SKM-1 (cell line): ENCODE data around the gene PAPPA.

Experiments
- DNase-seq: peaks from one replicate; lab custom pipeline; 2025; ENCODE audit not compliant: unreplicated experiment; lab: John Stamatoyannopoulos, UW

Gene PAPPA

DNA sequence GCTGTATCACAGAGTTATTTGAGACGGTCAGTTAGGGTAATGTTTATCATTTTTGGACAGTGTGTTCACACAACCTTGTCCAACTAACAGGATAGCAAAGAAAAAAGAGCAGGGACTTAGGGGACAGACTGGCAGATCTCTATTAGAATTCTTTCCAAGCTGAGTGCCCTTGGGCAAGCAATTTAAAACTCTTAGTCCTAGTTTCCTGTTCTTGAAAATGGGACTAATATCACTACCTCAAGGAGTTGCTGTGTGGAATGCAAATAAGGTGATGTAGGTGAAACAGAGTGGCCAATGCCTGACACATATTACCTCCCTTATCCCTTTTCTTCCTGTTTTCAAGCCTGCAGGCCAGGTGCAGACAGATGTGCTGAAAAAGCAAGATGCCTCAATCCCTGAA is 186.7 kb downstream of the PAPPA start:
- DNase-seq: no peak

DNA sequence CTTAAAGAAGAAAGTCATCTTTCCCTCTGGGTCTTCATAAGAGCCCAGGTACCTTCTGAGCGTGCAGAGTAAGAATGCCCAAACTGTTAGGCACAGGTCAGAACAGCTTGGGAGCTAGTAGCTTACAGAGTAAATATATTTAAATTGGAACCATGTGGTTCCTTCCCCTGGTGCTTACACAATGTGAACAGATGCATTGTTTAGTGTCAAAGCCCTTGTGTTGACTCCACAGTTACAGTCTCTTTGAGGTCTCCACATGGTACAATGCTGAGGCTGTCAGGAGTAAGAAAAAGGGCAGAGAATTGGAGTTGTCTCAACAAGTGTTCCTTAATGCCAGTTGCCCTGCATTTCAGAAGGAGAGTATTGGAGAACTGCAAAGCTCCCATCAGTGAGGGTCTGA is 188.5 kb downstream of the PAPPA start:
- no peak for DNase-seq

DNA sequence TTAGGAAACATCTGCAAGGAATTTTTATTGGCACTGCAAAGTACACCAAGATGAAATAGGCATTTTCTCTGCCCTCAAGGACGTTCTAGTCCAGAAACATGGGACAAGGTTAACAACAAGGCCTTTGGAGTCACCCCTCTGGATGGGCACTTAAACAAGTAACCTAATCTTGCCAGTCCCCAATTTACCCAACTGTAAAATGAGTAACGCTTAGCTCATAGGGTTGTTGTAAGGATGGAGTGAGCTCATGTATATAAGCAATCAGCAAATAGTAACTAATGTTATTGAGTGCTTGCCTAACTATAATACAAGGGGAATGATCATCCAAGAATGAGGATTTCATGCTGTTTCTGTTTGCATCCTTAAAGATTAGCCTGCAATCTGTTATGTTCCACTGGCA is 189.3 kb downstream of the PAPPA start:
- DNase-seq: no peak

DNA sequence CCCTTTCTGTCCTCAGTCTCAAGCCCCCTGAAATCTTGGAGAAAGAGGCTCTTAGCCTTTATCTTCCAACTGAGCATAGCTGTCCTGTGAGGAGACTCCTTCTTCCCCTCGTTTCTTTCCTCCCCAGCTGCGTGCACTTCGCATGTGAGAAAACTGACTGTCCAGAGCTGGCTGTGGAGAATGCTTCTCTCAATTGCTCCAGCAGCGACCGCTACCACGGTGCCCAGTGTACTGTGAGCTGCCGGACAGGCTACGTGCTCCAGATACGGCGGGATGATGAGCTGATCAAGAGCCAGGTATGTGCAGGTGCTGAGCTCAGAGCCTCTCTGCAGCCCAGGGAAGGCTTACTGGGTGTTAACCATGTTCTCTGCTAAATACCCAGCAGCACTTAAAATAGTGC is 190.8 kb downstream of the PAPPA start:
- DNase-seq: no peak

DNA sequence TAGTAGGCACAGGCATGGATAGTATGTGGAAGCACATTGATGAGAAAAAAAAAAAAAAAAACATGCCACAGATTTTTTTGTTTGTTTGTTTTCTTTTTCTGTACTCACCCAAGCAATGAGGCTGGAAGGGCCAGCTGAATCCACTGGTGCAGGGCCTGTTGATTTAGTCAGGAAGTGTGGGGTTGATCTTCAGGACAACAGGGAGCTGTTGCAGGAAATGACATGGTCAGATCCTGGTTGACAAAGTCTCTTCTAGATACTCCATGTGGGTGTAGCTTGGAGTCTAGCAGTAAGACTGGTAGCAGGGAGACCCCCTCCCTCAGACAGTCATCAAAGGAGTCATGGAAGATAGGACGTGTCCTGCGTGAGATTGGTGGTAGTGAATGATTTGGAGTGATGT is 191.8 kb downstream of the PAPPA start:
- DNase-seq: no peak

DNA sequence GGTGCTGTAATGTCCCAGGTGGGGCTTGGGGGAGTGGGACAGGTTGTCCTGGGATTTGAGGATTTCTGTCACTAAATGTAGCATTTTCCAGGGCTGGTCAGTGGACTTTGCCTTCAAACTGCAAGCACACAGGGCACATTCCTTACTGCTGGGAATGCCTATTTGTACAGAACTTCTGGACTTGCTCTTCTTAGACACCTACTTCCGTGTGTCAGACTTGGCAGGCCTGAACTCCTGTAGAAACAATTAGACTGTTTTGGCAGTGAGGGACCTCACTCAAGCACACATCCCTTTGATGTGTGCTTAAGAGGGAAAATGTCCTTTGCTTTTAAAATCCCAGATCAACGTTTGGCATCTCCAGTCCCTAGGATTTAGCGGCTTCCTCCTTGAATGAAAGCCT is 192.2 kb downstream of the PAPPA start:
- no peak for DNase-seq

DNA sequence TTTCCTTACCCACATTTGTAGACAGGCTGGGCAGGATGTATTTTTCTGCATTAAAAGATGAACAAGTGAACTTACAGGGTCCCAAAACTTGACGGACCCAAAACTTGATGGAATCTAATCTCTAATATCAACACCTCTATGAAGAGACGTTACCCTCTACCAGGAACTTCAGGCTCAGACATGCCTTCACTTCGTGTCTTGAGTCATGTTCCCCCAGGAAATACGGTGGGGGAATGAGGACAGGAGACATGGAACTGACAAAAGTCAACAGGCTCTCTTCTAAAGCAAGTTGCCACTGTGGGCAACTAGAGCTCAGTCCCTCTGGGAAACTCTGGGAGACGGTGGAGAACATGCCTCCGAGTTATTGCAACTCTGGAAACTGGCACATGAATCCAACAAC is 196.1 kb downstream of the PAPPA start:
- no peak for DNase-seq

DNA sequence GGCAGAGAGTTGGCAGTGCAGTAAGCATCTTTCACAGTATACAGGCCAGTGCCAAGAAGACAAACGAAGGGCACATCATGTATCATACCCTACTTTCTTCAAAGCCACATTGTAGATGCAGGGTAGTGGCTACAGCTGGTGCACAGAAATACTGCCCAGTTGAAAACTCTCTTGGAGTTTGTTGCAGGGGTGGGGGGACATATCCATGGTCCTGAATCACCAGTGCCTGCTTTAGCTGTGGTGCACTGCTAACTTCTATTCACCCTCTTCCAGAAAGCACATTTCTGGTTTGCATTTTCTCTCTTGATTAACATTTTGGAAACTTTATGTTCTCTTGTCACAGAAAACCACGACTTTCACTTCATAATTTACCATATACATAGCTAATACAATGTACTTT is 196.6 kb downstream of the PAPPA start:
- no peak for DNase-seq

DNA sequence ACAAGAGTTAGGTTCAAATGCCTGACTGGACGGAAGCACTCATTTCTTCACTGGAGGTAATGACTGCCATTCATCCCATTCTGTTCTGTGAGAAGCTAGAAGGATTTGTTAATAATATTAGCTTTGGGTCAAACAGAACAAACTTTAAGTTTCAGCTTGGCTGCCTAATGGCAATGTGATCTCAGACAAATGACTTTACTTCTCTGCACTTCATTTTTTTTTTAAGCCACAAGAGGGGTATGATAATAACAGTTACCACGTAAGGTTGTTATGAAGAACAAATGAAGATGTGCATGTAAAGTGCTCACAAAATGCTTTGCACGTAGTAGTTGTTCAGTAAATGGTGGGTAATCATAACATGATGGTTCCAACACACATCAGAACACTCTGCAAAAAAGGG is 199.4 kb downstream of the PAPPA start:
- DNase-seq: no peak

DNA sequence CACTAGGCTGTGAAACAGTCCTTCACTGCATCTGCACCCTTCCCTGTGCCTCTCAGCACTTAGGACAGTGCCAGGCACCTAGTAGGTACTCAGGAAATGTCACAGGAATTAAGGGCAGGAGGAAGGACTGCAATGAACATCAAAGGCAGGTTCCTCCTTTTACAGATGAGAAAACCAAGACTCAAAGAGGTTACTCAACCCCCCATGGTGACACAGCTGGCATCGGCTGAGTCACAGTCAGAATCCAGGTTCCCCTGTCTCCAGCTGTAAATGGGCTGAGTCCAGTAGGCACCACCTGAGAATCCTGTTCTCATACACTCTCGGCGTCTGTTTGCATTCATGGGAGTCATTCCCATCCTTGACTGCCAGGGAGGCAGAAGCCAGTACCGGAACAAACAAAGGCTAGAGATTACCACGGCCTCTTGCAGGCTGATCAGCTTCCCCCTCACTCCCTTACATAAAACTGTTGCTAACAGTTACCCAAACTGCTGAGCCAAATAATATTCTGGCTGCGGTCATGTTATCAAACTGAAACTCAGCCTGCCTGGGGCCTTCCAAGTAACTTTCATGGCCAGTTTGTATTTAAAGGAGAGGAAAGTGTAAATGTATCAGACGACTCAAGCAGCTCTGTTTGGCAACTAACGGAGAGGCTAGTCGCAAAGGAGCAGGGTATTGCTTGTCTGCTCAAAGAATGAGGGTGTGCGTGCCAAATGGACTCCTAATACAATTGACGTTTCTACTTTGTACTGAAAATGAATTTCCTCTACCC is 201.7 kb downstream of the PAPPA start:
- DNase-seq: no peak

DNA sequence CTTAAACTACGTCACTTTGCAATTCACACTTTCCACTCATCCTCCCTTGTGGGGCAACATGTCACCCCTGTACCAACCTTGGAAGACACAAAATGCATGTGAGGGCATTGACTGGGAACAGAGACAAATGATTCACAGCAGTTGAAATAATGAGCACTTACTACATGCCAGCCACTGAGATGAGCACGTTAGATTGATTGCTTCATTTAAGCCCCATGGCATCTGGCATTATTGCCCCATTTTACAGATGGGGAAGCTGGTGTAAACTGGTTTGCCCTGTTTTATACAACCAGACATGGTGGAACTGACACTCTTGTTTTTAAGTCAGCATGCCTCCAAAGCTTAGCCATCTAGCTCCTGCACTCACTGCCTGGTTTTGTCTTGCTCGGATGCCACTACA is 204.7 kb downstream of the PAPPA start:
- DNase-seq: no peak

DNA sequence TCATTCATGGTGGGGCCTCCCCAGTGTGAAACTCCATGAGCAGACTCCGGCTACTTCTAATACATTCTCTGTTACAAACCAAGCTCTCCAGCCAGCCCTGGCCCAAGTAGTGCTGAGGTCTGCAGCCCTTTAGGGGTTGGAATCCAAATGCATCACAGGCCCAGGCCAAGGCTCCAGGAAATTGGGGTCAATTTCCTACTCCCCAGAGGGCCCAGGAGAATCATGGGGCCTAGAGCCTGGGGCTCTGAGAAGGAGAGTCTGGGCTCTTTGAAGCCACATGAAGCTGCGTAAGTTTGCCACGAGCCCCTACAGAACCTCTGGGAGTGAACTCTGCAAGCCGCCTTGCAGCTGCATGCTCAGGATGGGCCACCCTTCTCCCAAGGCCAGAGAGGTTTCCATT is 206.4 kb downstream of the PAPPA start:
- no peak for DNase-seq

DNA sequence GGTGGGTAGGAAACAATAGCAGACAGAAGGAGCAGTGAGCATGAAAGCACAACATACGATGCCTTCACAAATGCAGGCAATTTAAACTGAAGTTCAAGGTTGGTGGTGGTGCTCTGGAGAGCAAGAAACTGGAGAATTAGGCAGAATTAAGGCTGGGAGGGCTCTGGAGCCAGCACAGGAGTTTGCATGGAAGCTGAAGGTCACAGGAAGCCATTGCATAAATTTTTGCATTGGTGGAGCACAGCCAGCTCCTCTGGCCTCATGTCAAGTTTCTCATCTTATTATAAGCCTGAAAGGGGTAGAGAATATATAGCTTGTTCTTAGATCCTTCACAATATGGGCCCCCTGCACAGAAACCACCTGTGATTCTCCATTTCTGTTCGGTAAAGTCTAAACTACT is 207.4 kb downstream of the PAPPA start:
- no peak for DNase-seq

DNA sequence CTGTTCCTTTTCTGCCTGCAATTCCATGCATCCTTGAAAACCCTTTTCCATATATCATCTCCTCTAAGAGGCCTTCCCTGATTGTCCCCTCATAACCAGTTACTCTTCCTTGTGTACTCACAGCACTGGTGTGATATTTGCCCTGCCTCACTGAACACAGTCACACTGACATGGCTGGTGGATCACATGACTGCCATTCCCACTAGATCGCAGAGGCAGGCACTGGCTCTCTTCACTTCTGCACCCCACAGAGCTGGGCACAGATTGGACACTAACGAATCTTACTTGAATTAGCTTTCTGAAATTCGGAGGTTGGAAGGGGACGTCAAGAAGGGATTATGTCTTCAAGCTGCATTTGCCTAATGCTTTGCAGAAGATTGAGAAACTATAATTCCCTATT is 208.0 kb downstream of the PAPPA start:
- DNase-seq: no peak

DNA sequence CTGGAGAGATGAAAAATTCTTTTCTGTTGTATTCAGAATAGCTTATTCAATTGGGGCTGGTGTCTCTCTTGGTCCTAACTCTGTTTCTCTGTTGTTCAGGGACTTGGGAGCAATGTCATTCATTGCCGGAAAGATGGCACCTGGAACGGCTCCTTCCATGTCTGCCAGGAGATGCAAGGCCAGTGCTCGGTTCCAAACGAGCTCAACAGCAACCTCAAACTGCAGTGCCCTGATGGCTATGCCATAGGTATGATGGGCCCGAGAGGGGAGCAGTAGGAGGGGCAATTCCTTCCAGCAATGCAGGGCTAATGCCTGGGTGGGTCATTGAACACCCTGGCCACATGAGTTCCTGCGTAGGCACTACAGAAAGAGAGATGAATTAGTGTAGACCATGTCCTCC is 208.9 kb downstream of the PAPPA start:
- DNase-seq: no peak

DNA sequence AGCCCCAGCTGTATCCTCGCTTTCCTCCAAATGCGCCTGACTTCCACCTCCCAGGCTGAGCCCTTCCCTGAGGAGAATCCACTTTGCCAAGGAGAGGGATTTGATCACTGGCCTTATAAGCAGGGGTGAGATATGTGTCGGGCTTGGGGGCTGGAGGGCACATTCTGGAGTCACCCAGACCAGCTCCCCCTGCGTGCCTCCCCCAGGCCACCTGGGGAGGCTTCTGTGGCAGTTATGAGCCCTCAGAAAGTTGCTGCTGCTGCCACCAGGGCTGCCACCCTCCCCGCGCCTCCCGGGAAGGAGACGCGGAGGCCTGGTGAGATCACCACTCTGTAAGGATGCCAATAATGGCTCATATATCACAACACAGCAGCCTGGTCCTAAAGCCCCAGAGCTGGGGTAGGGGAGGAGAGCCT is 211.5 kb downstream of the PAPPA start:
- DNase-seq: no peak

DNA sequence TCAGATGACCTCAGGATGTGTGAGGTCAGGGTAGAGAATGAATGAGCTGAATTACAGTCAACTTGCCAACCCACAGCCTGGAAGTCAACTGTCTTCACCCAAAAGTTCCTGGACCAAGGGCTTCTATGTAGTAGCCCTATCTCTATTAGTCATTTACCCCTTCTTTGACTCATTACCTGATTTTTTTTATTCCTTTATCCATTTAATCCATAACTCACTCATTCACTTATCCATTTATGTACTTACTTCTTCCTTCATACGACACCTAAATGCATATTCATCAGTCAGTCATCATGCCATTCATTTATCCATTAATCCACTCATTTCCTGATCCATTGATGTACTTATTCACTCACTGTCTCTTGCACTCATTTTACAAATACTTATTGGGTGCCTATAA is 212.7 kb downstream of the PAPPA start:
- no peak for DNase-seq

DNA sequence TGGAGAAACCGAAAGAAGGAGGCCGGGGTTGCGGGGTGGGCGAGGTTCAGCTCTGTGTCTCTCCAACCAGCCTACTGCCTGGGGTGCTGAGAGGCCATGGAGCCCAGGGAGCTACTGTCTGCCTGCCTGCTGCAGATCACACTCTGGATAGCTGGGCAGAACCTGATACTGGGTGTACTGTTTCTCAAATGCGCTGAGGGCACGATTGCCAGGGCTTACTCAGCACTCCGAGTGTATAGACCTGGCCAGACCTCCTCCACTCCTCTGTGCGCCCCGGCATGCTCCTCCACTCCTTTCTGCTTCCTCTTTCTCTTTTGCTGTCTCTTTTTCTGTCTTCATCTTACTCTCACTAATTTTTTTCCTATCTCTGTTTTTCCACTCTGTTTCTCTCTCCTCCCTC is 215.1 kb downstream of the PAPPA start:
- no peak for DNase-seq

DNA sequence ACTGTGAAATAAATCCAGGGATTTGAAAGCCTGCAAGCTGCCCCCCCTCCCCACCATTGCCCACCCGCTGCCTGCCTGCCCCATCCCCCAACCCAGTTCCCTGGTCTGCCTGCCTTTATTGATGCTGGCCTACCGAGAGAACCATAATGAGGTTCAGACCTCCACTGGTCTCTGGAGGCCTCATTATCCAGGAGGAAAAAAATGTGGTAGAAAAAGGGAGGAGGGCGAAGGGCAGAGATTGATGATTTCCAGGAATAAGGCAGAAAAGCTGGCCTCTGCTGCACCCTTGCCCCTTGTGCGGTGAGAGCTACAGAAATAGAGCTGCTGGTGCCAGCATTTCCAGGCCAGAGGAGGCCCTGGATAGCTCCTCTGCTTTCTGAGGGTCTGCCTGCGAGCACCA is 216.1 kb downstream of the PAPPA start:
- DNase-seq: no peak

DNA sequence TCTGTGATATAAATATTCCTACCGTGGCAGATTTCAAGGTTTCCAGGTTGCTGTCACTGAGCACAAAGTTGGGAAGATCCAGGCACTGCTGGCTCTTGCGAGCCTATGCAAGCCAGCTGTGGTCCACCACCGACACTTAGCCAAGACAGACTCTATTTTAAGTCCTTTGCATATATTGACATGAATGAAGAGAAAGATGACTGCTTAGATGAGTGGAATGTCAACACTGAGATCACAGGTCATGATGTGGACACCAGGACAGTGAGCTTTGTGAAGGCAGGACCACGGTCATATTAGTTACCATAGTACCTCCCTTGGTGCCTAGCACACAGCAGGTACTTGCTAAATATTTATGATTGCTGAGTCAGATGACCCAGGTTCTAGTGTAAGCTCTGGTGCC is 217.0 kb downstream of the PAPPA start:
- no peak for DNase-seq

DNA sequence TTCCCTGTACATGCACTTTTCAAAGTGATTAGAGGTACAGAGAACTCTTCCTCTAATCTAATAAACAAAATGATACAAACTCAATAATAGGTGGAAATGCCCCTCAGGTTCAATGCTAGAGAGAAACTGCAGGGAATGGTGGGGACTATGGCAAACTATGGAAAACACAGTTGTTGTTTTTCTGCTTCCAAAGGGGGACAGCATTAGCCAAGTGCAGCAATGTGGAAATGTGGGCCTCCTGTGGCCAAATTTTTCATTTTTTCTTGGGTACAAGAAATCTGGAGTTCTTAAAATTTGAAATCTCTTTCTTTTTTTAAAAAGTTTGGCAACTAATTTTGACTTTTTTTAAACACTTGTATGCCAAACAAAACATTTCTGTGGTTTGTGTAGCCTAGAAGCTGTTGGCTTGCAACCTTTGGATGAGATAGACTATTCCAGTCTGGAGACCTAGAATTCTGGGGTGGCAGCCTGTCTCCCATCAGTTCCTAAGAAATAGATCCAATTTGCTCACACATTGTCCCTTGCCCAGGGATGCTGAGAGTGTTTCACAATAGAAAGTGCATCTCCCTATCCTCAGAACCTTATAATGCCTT is 218.6 kb downstream of the PAPPA start:
- DNase-seq: no peak

DNA sequence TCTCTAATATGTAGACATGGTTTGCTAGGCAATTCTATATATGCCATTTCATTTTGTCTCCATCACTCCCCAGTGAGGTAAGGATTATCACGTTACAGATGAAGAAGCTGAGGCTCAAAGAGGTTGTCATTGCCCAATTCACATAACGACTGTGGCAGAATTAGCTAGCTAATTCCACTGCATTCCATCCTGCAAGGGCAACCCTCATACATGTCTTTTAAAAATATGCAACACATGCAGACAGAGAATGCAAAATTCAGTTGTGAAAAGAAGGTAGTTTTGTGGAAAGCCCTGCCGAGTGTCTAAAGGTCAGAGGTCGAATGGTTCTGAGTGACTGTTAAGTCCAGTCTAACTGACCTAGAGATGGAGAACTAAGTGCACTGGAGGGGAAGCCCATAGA is 219.2 kb downstream of the PAPPA start:
- DNase-seq: no peak

DNA sequence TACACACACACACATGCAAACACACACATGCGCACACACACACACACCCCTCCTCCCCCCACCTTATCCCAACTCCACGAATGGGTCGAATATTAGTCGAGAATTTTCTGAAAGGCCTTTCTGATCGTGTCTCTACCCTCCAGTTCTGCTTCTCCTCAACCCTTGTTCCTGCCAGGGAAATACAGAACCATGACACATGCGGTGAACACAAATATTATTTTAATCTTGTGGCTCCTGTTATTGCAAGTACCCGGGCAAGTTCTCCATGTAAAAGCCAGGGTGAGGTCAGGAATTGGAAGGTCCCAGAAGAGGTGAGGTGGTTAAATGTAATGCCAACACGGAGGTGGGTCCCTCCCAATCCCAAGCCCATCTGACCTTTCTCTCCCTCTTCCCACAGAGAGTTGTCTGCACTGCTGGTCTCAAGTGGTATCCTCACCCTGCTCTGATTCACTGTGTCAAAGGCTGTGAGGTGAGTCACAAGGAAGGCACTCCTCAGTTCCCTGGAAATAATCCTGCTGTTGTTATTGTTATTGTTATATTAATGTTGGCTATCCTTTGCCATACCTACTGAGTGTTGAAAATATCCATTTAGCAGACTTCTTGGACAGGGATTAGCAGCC is 223.7 kb downstream of the PAPPA start:
- no peak for DNase-seq
